Measurements from ENCODE around the gene RAE1. TPM values are rescaled to one million over a fixed set of nuclear protein-coding genes. Genes with fewer than 3 reads are reported as not detected.

The RAE1 gene
- total and polyA plus RNA-seq, 2 experiments from 2014 or later = 35.4 to 43.3 TPM

DNA sequence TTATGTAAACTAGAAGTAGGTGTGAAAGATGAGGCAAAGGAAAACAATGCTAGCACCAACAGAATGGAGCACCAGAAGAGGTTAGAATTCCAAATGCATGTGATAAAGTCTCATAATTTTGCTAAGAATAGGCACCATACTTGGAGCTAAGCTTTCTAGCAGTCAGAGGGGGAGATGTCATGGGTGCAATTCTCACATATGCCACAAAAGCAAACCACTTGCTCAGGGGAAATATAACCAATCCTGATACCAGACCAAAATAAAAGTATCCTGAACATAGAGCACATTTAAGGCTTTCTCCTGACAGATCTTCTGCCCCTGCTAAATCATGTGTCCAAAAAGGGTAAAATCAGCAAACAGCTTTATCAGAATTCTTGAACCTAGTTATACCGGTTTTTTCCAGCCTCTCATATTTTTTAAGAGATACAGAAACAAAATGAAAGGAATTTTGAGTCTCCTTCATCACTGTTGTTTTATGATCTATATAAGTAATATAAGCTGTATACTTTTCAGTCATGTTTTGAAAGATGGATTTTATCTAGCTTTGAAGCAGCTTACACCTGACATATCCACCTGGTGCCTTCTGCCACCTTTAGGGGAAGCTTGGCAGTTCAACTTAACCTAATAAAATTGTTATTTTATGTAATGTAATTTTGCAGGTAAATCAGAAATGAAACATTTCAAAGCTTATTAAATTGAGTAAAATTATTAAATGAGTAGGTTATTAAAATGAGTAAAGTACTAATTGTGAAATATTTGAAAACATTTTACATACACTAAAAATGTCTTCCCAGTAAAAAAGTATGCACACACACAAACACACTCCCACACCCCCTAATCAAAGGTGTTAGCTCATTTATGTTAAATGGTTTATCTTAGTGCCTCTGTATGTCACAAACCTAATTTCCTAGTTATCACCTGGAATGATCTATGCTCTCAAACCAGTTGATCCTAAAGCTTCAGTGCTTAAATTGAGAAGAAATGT lies 18.7 kb upstream of the RAE1 start:
- H3K27ac Mint-ChIP-seq = no peak overlapping the region
- Histone ChIP-seq H3K36me3 (ENCODE audit: insufficient read depth) (no peaks in the 10 kb centered on the region), H3K4me1 (ENCODE audit: insufficient read depth) (no peaks in the 10 kb centered on the region), H4K20me1 (replicated peaks; ENCODE audit: insufficient read depth) (no peaks in the 10 kb centered on the region), H3F3A (replicated peaks; ENCODE audit: low read depth) (no peaks in the 10 kb centered on the region), H3K27me3 (ENCODE audit: insufficient read depth) (no peaks in the 10 kb centered on the region), H2AFZ (no peak overlapping the region), H3K4me3 (no peak overlapping the region), H3K79me2 (replicated peaks; ENCODE audit: insufficient read depth) (no peaks in the 10 kb centered on the region), H3K9me2 (ENCODE audit: insufficient read depth) (no peaks in the 10 kb centered on the region), H3K4me2 (no peak overlapping the region), H3K27ac (ENCODE audit: low read depth) (no peak overlapping the region)
- ATAC-seq = no peak
- peak; percentile 16 for DNase-seq (ENCODE audit: low spot score)
- TF ChIP-seq ZNF114 (CRISPR knock-in tag; IDR thresholded peaks at IDR 0.05) = no peak
- TF ChIP-seq, protein P1, sequence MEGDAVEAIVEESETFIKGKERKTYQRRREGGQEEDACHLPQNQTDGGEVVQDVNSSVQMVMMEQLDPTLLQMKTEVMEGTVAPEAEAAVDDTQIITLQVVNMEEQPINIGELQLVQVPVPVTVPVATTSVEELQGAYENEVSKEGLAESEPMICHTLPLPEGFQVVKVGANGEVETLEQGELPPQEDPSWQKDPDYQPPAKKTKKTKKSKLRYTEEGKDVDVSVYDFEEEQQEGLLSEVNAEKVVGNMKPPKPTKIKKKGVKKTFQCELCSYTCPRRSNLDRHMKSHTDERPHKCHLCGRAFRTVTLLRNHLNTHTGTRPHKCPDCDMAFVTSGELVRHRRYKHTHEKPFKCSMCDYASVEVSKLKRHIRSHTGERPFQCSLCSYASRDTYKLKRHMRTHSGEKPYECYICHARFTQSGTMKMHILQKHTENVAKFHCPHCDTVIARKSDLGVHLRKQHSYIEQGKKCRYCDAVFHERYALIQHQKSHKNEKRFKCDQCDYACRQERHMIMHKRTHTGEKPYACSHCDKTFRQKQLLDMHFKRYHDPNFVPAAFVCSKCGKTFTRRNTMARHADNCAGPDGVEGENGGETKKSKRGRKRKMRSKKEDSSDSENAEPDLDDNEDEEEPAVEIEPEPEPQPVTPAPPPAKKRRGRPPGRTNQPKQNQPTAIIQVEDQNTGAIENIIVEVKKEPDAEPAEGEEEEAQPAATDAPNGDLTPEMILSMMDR (conservative IDR thresholded peaks at IDR 0.05; ENCODE audit: low read depth in 2 of 2) = peak; percentile 60 to 65
- no peaks in the 10 kb centered on the region; the same call in 2 of the 3 replicates for H3K4me1 Mint-ChIP-seq
- no peak overlapping the region for H3K4me3 Mint-ChIP-seq
- no peaks in the 10 kb centered on the region for H3K9me3 Mint-ChIP-seq
- H3K36me3 Mint-ChIP-seq (ENCODE audit: low read depth) = no peaks in the 10 kb centered on the region
- H3K27me3 Mint-ChIP-seq (ENCODE audit: insufficient read depth, low read depth, poor library complexity) = peaks cover 6% of the 10 kb centered on the region

DNA sequence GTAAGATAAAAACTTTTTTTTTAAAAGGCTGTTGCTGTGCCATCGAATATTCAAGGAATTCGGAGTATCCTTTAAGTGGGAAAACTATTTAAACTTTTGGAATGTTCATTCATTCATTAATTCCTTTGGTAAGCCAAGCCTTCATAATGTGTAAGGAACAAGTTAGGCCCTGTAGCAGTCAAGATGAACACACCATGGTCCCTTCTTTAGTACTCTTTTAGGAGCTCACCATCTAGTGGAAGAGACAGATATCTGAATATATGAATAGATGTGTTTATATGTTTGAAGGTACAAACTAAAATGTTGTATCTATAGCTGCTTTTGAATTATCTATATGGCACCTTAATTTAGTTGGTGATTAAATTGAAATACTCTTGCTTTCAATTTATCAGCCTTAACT lies 15.7 kb upstream of the RAE1 start:
- ATAC-seq (no peak), DNase-seq (ENCODE audit: low spot score) (no peak)
- no peaks in the 10 kb centered on the region for H3K36me3 Mint-ChIP-seq (ENCODE audit: low read depth)
- Histone ChIP-seq H4K20me1 (replicated peaks; ENCODE audit: insufficient read depth) (no peaks in the 10 kb centered on the region), H2AFZ (no peak overlapping the region), H3K27ac (ENCODE audit: low read depth) (no peak overlapping the region), H3K4me3 (no peak overlapping the region), H3K79me2 (replicated peaks; ENCODE audit: insufficient read depth) (no peaks in the 10 kb centered on the region), H3K36me3 (ENCODE audit: insufficient read depth) (no peaks in the 10 kb centered on the region), H3F3A (replicated peaks; ENCODE audit: low read depth) (no peaks in the 10 kb centered on the region), H3K27me3 (ENCODE audit: insufficient read depth) (no peaks in the 10 kb centered on the region), H3K4me1 (ENCODE audit: insufficient read depth) (no peaks in the 10 kb centered on the region), H3K4me2 (no peak overlapping the region), H3K9me2 (ENCODE audit: insufficient read depth) (no peaks in the 10 kb centered on the region)
- H3K4me1 Mint-ChIP-seq = no peaks in the 10 kb centered on the region
- H3K27ac Mint-ChIP-seq = no peak overlapping the region
- H3K9me3 Mint-ChIP-seq = no peaks in the 10 kb centered on the region
- H3K4me3 Mint-ChIP-seq = no peak overlapping the region
- no peaks in the 10 kb centered on the region for H3K27me3 Mint-ChIP-seq (ENCODE audit: insufficient read depth, low read depth, poor library complexity)
- TF ChIP-seq EZH2phosphoT487 (IDR thresholded peaks at IDR 0.05; ENCODE audit: unreplicated experiment) (no peak), STAT1 (IDR thresholded peaks at IDR 0.05; ENCODE audit: unreplicated experiment) (no peak)
- TF ChIP-seq, protein P2, sequence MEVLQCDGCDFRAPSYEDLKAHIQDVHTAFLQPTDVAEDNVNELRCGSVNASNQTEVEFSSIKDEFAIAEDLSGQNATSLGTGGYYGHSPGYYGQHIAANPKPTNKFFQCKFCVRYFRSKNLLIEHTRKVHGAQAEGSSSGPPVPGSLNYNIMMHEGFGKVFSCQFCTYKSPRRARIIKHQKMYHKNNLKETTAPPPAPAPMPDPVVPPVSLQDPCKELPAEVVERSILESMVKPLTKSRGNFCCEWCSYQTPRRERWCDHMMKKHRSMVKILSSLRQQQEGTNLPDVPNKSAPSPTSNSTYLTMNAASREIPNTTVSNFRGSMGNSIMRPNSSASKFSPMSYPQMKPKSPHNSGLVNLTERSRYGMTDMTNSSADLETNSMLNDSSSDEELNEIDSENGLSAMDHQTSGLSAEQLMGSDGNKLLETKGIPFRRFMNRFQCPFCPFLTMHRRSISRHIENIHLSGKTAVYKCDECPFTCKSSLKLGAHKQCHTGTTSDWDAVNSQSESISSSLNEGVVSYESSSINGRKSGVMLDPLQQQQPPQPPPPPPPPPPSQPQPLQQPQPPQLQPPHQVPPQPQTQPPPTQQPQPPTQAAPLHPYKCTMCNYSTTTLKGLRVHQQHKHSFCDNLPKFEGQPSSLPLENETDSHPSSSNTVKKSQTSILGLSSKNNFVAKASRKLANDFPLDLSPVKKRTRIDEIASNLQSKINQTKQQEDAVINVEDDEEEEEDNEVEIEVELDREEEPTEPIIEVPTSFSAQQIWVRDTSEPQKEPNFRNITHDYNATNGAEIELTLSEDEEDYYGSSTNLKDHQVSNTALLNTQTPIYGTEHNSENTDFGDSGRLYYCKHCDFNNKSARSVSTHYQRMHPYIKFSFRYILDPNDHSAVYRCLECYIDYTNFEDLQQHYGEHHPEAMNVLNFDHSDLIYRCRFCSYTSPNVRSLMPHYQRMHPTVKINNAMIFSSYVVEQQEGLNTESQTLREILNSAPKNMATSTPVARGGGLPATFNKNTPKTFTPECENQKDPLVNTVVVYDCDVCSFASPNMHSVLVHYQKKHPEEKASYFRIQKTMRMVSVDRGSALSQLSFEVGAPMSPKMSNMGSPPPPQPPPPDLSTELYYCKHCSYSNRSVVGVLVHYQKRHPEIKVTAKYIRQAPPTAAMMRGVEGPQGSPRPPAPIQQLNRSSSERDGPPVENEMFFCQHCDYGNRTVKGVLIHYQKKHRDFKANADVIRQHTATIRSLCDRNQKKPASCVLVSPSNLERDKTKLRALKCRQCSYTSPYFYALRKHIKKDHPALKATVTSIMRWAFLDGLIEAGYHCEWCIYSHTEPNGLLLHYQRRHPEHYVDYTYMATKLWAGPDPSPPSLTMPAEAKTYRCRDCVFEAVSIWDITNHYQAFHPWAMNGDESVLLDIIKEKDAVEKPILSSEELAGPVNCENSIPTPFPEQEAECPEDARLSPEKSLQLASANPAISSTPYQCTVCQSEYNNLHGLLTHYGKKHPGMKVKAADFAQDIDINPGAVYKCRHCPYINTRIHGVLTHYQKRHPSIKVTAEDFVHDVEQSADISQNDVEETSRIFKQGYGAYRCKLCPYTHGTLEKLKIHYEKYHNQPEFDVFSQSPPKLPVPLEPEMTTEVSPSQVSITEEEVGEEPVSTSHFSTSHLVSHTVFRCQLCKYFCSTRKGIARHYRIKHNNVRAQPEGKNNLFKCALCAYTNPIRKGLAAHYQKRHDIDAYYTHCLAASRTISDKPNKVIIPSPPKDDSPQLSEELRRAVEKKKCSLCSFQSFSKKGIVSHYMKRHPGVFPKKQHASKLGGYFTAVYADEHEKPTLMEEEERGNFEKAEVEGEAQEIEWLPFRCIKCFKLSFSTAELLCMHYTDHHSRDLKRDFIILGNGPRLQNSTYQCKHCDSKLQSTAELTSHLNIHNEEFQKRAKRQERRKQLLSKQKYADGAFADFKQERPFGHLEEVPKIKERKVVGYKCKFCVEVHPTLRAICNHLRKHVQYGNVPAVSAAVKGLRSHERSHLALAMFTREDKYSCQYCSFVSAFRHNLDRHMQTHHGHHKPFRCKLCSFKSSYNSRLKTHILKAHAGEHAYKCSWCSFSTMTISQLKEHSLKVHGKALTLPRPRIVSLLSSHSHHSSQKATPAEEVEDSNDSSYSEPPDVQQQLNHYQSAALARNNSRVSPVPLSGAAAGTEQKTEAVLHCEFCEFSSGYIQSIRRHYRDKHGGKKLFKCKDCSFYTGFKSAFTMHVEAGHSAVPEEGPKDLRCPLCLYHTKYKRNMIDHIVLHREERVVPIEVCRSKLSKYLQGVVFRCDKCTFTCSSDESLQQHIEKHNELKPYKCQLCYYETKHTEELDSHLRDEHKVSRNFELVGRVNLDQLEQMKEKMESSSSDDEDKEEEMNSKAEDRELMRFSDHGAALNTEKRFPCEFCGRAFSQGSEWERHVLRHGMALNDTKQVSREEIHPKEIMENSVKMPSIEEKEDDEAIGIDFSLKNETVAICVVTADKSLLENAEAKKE (CRISPR knock-in tag; IDR thresholded peaks at IDR 0.05) = no peak
- TF ChIP-seq, protein P3, sequence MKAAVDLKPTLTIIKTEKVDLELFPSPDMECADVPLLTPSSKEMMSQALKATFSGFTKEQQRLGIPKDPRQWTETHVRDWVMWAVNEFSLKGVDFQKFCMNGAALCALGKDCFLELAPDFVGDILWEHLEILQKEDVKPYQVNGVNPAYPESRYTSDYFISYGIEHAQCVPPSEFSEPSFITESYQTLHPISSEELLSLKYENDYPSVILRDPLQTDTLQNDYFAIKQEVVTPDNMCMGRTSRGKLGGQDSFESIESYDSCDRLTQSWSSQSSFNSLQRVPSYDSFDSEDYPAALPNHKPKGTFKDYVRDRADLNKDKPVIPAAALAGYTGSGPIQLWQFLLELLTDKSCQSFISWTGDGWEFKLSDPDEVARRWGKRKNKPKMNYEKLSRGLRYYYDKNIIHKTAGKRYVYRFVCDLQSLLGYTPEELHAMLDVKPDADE (IDR thresholded peaks at IDR 0.05) = no peak
- TF ChIP-seq, protein P4, sequence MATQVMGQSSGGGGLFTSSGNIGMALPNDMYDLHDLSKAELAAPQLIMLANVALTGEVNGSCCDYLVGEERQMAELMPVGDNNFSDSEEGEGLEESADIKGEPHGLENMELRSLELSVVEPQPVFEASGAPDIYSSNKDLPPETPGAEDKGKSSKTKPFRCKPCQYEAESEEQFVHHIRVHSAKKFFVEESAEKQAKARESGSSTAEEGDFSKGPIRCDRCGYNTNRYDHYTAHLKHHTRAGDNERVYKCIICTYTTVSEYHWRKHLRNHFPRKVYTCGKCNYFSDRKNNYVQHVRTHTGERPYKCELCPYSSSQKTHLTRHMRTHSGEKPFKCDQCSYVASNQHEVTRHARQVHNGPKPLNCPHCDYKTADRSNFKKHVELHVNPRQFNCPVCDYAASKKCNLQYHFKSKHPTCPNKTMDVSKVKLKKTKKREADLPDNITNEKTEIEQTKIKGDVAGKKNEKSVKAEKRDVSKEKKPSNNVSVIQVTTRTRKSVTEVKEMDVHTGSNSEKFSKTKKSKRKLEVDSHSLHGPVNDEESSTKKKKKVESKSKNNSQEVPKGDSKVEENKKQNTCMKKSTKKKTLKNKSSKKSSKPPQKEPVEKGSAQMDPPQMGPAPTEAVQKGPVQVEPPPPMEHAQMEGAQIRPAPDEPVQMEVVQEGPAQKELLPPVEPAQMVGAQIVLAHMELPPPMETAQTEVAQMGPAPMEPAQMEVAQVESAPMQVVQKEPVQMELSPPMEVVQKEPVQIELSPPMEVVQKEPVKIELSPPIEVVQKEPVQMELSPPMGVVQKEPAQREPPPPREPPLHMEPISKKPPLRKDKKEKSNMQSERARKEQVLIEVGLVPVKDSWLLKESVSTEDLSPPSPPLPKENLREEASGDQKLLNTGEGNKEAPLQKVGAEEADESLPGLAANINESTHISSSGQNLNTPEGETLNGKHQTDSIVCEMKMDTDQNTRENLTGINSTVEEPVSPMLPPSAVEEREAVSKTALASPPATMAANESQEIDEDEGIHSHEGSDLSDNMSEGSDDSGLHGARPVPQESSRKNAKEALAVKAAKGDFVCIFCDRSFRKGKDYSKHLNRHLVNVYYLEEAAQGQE (IDR thresholded peaks at IDR 0.05; ENCODE audit: unreplicated experiment) = no peak
